HG02884 (cell line): ENCODE measurements around the gene PPM1N.
A peak's percentile ranks its signal among the peaks of the same experiment; 100 is the strongest.

Source experiments
- ATAC-seq: cut with Tn5 transposase; IDR thresholded peaks from one replicate; pipeline ENCODE4 v1.9.1; 2021; ENCODE audit warnings: mild to moderate bottlenecking, moderate library complexity; ENCODE audit not compliant: unreplicated experiment

The PPM1N gene

DNA sequence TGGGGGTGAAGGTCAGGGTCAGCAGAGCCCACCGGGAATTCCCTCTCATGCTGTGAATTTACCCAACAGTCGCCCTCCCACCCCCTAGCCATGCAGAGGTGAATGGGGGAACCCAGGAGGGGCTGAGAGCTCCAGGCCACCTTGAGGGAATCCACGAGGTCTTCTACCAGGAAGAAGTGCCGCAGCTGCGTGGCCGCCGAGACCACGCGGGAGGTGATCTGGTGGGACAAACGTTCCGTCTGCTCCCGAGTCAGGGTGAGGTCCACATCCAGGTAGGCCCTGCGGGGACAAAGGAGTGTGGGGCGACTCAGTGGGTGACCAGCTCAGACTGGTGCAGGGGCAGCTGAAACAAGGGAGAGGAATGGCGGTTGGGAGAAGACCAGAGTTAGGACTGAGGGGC is 9.5 kb upstream of the PPM1N start:
- ATAC-seq, result no peak

DNA sequence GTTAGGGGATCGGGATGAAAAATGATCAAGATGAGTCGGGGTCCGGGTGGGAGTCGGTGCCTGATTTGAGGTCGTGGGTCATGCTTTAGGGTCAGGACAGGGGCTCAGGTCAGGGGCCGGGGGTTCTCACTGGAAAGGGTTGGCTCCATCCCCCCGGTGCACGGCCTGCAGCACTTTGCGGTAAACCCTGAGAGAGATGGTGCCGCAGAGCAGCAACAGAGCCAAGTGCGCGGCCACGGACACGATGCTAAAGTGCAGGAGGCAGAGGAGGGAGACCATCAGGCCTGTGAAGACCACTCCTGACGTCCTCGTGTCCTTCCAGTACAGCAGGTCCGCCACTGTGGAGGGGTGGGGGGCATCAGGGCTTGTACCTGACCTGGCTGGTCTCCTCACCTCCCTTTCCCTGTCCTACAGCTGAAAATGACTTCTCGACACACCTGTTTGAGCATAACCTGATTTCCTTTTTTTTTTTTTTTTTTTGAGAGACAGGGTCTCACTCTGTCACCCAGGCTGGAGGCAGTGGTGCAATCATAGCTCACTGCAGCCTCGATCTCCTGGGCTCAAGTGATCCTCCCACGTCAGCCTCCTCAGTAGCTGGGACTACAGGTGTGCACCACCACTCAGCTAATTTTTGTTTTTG is 8.9 kb upstream of the PPM1N start:
- ATAC-seq, result no peak

DNA sequence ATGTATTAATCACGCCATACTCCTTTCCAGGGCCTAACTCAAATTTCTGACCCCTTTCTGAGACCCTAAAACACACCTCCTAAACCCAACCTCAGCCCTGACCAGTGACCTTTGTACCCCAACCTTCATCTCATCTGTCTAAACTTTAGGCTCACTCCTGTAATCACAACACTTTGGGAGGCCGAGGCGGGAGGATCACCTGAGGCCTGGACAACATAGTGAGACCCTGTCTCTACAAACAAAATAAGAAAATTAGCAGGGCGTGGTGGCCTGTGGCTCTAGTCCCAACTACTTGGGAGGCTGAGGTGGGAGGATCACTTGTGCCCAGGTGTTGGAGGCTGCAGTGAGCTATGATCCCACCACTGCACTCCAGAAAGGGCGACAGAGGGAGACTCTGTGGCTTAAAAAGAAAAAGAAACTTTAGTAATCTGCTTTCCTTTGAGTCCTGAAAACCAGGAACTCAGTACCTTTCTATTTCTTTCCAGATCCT is 6.1 kb upstream of the PPM1N start:
- ATAC-seq, result no peak

DNA sequence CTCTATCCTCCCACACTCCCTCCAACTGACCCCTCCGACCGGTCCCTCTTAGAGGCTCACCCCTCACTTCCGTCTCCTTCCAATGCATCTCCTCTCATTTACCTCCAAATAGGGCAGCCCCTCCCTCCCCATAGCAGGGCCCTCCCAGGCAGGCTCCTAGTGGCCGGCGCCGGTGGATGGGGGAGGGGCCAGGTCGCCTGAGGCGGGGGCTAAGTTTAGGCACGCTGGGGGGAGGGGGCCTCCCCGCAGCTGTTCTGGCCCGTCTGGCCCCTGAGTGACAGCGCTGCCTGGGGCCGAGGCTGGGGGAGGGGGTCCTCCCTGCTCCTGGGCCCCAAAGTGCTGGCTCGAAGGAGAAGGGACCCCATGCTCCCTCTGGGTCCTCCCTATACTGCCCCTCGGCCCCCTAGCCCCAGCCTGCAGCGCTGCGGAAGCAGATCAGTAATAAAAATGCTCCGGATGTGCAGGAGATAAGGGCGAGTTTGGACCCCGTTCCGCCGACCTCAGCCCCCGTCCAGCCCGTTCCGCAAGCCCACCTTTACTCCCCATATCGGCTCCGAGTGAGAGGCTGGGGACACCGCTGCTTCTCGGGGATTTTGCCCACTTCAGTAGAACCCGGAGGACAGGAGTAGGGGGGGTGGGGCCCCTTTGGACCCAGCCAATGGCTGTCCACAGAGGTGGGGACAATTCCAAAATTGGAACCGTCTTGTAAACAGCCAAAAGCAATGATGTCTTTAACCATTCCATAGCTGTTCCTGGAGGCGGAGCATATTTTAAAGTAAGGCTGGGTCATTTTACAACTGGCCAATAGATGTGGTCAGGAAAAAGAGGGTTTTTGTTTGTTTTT is 5.4 kb upstream of the PPM1N start:
- ATAC-seq, result no peak

DNA sequence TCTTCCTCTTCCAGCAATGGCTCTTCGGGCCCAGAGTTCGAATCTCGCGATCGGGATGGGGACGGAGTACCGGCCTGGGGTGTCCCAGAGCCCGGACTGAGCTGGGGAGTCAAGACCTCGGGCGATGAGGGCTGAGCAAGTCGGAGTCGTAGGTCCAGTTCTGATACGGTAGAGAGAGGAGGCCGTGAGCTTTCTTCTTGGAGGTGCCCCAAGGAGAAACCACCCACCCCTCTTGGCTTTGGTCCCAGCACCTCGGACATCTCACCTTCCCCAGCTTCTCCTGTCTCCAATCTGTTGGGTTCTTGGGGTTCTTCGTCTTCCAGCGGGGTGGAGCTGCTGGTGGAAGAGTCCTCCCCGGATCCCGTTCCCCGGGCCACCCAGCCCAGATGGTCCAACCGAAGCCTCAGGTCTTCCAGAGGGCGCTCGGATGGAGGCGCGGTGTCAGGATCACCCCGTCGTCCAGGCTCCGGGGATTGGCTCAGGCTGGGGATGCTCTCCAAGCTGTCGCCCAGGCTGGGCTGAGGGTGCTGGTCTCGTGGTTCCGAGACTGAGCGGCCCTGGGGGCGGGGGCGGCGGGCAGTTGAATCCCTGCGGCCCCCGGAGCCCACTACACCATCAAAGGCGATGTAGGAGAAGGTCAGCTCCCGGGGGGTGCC is 3.9 kb upstream of the PPM1N start:
- ATAC-seq, result no peak

DNA sequence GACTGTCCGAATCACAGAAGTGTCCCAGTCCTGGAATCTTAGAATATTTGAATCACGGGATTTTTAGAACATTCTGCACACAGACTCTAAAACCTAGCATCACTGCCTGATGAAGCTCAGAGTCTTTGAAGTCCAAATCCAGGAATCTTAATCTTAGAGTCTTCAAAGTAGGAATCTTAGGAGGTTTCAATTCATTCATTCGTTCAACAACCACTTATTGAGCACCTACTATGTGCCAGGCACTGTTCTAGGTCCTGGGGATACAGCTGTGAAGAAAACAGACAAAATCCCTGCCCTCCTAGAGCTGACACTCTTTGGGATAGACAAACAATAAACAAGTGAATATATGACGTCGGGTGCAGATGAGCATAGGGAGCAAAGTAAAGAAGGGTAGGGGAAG is 3.1 kb upstream of the PPM1N start:
- ATAC-seq, result no peak

DNA sequence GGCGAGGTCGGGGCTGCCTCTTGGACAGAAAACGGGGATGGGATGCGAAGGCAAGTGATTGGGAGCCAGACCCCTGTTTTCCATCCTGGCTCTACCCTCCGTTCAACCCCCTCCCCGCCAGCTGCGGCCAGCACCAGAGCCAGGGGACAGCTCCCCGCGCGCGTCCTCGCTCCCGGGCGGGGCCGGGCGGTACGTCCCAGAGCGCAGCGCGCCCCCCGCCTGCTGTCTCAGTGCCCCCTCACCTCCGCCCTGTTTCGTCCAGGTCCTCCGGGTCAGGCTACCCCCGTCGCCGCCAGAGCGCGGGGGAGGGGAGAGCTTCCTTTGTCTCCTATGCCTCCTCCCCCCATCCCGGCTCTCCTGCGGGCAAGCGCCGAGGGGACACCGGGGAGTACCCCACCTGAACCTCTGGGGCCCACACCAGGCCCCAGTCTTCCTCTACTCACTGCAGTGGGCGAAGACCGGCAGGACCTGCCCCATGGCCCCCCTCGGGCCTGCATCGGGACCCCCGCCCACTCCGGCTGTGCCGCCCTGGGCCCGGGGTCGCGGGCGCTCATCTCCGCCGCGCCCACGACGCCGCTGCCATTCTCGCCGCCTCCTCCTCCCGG is 1.8 kb upstream of the PPM1N start:
- ATAC-seq, result no peak

DNA sequence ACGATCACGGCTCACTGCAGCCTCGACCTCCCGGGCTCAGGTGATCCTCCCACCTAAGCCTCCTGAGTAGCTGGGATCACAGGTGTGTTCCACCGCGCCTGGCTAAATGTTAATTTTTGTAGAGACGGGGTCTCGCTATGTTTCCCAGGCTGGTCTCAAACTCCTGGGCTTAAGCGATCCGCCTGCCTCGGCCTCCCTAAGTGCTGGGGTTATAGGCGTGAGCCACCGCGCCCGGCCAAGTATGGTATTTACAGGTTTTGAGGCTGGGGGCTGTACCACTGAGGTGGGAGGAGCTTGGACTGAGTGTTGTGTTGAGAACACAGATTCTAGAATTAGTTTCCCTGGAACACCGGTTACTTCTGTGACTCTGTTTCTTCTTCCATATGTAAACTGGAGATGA is 452 bp upstream of the PPM1N start:
- no peak for ATAC-seq

DNA sequence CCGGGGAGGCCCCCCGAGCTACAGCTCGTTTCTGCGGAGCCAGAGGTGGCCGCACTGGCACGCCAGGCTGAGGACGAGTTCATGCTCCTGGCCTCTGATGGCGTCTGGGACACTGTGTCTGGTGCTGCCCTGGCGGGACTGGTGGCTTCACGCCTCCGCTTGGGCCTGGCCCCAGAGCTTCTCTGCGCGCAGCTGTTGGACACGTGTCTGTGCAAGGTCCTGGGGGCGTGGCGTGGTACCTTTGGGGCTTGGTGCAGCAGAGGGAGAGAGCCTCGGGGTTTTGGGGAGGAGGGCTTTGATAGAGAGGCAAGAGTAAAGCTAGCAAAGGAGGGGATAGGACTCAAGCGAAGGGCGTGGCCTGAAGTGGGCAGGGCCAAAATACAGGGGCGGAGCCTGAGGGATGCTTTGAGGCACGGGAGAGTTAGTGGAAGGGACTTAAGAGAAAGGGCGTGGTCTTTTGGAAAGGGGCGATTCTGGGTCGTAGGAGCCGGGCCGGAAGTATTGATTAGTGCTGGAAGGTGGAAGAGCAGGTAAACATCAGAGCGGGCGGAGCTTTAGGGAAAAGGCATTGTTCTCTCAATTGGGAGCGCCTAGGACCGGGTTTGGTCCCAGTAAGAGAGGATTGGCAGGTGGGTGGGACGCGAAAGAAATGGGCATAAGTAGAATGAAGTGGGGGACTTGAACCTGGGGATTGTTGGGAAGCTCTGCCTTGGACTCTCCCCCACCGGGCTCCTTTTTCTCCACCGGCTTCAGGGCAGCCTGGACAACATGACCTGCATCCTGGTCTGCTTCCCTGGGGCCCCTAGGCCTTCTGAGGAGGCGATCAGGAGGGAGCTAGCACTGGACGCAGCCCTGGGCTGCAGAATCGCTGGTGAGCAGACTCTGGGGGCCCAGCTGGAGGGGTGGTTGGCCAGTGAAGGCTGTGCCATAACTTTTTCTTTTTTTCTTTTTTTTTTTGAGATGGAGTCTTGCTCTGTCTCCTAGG is 1.2 kb downstream of the PPM1N start:
- ATAC-seq, result no peak

DNA sequence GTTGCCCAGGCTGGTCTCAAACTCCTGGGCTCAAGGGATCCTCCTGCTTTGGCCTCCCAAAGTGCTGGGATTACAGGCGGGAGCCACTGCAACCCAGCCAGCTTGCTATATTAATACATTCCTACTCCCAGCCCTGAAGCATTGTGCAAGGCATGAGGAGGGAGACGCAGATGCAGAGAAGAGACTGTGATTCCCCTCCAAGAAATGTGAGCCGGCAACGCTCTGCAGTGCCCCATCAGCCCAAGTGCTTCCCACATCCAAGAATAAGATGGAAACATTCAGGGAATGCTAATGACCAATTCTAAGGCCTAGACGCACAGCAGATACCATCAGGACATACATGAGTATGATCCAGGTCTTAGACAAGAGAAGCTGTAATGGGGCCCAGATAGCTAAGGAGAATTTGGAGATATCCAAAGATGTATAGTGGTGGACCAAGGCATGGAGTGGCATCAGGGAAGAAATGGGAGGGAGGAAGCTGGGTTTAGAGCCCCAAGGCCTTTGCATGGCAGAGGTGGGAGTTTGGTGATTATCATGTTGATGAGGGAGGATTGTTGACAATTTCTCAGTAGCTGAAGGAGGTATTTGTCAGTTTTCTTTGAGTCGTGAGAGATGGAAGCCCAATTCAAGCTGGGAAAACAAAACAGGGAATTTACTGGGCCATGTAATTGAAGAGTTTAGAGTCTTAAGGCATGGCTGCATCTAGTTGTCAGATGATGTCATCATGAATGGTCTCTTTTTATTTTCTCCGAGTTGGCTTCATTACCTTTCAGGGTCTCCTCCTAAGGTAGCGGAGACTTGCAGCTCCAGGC is 2.9 kb downstream of the PPM1N start:
- ATAC-seq, result no peak

DNA sequence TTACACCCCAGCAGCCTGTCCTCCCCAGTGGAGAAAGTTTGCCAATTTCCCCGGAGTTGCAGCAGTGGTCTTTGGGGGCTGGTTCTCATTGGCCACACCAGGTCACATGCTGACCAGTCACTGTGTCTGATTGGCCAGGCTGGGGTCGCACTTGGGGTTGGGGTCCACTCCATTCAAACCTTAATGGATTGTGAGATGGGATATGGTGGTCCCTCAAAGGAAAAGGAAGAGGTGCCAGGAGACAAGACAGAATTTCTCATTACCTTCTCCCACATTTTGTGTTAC is 3.4 kb downstream of the PPM1N start:
- no peak for ATAC-seq

DNA sequence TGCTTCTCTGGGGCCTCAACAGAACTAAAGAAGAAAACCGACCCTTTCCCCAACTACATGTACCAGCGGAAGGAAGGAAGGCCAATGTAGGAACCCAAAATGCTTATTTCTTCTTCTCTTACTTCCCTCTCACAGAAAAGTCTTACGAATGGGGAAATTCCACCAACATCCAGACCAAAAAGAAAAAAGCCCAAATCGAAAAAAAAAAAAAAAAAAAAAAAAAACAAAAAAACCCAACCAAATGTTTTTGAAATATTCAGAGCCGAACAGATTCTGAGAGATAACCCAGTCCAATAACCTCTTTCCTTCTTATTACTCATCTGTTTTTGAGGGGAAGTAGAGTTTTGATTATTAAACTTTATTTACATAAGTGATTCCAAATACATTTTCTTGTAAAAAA is 3.9 kb downstream of the PPM1N start:
- no peak for ATAC-seq

DNA sequence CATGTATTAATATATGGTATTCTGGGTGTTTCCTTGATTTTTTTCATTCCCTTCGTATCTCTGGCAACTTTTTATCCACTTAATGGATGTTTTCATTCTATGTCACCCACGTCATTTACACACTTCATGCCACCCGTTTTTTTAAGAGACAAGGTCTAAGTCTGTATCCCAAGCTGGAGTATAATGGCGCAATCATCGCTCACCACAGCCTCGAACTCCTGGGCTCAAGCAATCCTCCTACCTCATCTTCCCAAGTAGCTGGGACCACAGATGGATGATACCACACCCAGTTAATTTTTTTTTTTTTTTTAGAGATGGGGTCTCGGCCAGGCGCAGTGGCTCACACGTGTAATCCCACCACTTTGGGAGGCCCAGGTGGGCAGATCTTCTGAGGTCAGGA is 5.7 kb downstream of the PPM1N start:
- no peak for ATAC-seq

DNA sequence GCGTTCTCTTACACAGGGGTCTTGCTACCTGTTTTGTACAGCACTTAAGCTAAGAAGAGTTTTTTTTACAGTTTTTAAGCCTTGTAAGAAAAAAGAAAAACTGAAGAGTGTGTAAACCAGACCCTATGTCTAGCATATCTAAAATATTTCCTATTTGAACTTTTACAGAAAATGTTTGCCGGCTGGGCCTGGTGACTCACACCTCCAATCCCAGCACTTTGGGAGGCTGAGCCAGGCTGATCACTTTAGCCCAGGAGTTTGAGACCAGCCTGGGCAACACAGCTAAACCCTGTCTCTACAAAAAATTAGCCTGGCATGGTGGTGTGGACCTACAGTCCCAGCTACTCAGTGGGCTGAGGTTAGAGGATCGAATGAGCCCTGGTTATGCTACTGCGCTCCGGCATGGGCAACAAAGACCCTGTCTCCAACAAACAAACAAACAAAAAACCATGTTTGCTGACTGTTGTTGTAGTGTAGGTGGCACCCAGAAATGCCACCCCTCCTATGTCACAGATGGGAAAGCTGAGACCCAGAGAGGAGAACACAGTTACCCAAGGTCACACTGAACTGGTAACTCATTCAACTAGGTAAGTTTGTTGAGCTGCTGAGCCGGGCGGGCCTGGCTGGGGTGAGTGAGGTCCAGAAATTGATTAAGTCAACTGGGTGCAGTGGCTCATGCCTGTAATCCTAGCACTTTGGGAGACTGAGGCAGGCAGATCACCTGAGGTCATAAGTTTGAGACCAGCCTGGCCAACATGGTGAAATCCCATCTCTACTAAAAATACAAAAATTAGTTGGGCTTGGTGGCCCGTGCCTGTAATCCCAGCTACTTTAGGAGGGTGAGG is 7.1 kb downstream of the PPM1N start:
- no peak for ATAC-seq

DNA sequence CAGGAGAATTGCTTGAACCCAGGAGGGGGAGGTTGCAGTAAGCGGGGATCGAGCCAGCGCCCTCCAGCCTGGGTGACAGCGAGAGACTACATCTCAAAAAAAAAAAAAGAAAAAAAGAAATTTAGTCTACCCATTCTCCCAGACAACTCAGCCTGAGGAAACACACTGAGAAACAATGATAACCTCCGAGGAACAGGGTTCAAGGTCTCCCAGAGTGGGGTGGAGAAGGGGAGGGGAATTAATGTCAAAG is 7.7 kb downstream of the PPM1N start:
- no peak for ATAC-seq

DNA sequence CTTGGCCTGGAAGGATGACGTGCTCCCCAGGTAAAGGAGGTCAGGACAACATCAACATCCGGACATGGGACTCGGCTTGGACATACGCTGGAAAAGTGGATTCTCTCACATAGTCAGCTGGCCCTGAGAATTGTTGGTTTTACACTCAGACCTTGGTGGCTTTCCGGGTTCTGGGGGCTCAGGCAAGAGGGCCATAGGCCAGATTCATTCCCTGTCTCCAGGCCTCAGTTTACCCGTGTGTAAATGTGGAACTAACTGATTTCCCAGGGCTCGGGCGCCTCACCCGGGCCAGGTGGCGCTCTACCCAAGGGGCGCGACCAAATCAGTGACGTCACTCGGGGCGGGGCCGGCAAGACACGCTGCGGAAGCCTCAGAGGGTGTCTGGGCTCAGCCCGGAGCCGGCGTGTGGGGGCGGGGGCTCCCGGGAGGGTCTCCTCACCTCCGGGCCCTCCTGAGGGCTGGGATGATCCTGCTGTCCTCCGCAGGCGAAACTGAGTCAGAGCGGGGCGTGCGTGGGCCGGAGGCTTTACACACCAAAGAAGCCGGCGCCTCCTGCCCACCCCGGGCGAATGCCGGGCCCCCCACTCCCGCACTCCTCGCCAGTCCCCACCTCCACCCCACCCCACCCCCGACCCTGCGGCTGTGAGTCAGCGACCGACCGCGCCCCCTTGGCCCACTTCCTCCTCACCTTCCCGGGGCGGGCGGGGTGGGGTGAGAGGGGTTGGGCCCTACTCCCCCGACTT is 8.2 kb downstream of the PPM1N start:
- peak; percentile 44 for ATAC-seq

DNA sequence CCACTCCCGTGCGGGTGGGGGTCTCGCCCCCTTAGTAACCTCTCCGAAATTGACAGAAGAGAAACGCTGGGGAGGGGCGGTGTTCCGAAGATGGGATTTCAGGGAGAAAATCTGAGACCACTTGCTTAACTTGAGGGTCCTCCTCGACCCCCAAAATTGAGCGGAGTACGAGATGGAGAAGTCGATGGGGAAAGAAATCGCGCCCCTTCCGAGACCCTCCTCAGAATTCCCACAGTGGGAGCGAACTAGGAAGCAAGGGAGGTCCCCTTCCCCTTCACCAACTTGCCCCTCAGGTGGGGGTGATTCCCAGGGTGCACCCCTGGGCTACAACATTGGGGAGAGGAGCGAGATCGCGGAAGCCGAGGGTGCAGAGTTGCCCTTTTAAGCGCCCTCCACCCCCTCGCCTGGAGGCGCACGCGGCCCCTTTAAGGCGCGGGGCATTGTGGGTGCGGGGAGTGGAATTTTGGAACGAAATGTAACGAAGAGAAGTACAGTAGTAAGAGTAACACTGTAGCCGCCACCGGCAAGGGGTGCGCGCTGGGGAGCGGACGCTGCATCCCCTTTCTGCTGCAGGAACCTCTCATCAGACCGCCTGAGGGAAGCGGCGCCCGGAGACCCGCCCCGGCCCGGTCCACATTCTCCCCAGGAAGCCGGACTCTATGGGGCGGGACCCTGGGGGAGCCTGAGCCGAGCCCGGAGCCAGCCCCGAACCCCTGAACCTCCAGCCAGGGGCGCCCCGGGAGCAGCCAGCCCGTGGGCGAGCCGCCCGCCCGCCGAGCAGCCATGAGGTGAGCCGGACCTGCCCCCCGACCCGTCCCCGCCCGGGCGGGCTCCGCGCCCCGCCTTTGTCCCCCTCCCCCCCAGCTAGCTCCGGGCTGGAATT is 9.0 kb downstream of the PPM1N start, which contains the start of gene VASP:
VASP (plus strand) TSS at position 491 of the 883 bp plus-strand sequence; CDS start at position 784, 293 bp downstream.
- ATAC-seq, result peak; percentile 60
